ENCODE results near the gene VSIG2.

Gene VSIG2, protein sequence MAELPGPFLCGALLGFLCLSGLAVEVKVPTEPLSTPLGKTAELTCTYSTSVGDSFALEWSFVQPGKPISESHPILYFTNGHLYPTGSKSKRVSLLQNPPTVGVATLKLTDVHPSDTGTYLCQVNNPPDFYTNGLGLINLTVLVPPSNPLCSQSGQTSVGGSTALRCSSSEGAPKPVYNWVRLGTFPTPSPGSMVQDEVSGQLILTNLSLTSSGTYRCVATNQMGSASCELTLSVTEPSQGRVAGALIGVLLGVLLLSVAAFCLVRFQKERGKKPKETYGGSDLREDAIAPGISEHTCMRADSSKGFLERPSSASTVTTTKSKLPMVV

DNA sequence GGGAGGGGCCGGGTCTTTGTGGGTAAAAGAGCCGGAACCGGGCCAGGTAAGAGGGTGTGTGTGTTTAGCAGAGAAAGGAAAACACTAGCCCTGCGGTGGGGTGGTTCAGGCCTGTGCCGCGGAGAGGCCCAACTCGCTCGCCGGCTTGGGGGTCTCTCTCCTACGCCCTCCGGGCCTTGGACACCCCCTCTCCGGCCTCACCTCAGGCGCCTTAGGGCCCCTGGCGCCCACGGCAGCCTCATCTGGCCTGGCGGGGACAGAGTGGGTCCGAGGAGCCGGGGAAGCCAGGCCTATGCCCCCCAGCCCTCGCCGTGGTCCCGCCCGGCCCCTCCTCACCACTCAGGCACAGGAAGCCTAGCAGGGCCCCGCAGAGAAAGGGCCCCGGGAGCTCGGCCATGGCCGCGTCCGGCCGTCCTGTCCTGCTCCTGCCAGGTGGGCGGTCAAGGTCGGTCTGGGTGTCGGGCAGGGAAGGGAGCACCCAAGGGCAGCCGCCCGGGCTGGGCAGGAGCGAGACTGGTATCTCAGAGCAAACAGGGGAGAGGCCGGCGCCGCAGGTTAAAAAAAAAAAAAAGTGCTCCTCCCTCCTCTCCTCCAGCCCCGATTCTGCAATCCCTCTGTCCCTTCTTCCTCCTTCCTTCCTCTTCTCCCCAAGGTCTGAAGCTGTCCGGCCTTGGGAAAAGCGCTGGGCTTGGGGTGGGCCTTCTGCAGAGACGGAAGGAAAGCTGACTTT is at the start of gene VSIG2:
TSS of gene VSIG2 (minus strand) at position 515 of the 730 bp plus-strand sequence. CDS start at position 397, 118 bp downstream.
- Histone ChIP-seq H3K9me3 (no peaks in the 10 kb centered on the region), H3K27me3 (peaks cover 72% of the 10 kb centered on the region), H3K27ac (no peak within 1 kb of the TSS)

DNA sequence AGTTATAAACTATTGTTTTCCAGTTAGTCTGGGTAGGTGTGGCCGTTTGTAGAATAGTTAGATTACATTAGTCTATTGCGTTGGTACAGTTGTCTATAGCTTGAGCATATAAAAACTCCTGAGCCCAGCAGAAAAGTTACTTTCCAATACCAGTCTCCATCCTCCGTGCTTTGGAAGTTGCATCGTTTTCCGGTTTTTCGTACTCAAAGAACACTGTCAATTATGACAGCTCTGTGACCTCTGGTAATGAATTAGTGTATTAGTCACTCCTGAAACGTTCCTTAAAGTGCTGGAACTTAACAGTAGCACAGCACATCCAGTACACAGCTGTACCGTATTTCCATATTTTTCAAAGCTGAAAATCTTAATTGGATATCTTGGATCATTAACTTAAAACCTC is 49.0 kb upstream of the VSIG2 start:
- H3K27ac ChIP-seq = no peak overlapping the region
- no peaks in the 10 kb centered on the region for H3K9me3 ChIP-seq
- TF ChIP-seq, protein P1, sequence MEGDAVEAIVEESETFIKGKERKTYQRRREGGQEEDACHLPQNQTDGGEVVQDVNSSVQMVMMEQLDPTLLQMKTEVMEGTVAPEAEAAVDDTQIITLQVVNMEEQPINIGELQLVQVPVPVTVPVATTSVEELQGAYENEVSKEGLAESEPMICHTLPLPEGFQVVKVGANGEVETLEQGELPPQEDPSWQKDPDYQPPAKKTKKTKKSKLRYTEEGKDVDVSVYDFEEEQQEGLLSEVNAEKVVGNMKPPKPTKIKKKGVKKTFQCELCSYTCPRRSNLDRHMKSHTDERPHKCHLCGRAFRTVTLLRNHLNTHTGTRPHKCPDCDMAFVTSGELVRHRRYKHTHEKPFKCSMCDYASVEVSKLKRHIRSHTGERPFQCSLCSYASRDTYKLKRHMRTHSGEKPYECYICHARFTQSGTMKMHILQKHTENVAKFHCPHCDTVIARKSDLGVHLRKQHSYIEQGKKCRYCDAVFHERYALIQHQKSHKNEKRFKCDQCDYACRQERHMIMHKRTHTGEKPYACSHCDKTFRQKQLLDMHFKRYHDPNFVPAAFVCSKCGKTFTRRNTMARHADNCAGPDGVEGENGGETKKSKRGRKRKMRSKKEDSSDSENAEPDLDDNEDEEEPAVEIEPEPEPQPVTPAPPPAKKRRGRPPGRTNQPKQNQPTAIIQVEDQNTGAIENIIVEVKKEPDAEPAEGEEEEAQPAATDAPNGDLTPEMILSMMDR (IDR thresholded peaks at IDR 0.05) = no peak
- H3K36me3 ChIP-seq = no peaks in the 10 kb centered on the region
- peaks cover 94% of the 10 kb centered on the region for H3K27me3 ChIP-seq
- peaks cover 16 to 17% of the 10 kb centered on the region in 2 experiments for H3K4me1 ChIP-seq (ENCODE audit: control insufficient read depth in 1 of 2, insufficient read depth in 1 of 2, low read depth in 1 of 2, low read length in 1 of 2)
- H3K4me3 ChIP-seq (ENCODE audit: low read depth in 1 of 2, low read length in 1 of 2) = peak overlapping the region; percentile 81 to 94

More for the DNA sequence above, at the start of gene VSIG2:
- Histone ChIP-seq H3K36me3 (no peaks in the 10 kb centered on the region), H3K4me3 (ENCODE audit: low read depth in 1 of 2, low read length in 1 of 2) (no peak within 1 kb of the TSS), H3K4me1 (ENCODE audit: control insufficient read depth in 1 of 2, insufficient read depth in 1 of 2, low read depth in 1 of 2, low read length in 1 of 2) (peaks cover 0 to 2% of the 10 kb centered on the region in 2 experiments)
- TF ChIP-seq, protein P1 (IDR thresholded peaks at IDR 0.05) = no peak

DNA sequence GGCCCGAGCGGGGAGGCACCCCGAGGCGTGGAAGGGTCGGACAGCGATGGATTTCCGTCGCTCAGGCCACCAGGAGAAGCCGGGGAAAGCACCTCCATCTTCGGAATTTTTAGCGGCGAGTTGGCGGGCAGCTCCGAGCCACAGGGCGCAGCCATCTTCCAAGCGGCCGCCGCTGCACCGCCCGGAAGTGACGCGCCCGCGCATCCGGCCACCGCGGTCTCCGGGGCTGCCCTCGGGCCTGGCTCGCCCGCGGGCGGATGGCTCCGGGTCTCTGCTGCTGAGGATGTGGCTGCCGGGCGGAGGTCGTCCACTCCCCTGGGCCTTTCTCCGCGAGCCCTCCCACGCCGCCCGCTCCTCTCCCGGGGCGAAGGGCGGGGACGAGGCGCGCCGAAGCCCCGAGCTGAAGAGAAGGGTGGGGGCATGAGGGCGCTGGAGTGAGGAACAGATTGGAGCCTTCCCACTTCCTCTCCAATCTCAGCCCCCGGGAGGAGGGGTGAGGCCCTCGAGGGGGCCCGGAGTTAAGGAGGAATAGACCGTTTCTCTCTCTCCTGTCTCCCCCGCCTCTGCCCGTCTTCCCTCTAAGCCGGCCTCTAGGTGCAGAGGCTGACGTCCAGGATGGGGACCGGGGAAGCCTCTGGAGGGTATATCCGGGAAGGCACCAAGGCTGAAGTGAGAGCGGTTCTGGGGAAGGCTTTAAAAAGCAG is 48.3 kb upstream of the VSIG2 start, which contains the start of gene MSANTD2:
TSS of gene MSANTD2 (minus strand) at position 181 of the 704 bp plus-strand sequence. CDS start at position 155, 26 bp downstream.
- Histone ChIP-seq H3K27me3 (peaks cover 91% of the 10 kb centered on the region), H3K4me1 (ENCODE audit: control insufficient read depth in 1 of 2, insufficient read depth in 1 of 2, low read depth in 1 of 2, low read length in 1 of 2) (peaks cover 16 to 17% of the 10 kb centered on the region in 2 experiments), H3K36me3 (no peaks in the 10 kb centered on the region), H3K4me3 (ENCODE audit: low read depth in 1 of 2, low read length in 1 of 2) (peak within 1 kb of the TSS; percentile 81 to 94), H3K9me3 (no peaks in the 10 kb centered on the region), H3K27ac (peak within 1 kb of the TSS; percentile 56)
- TF ChIP-seq, protein P1 (IDR thresholded peaks at IDR 0.05) = no peak

DNA sequence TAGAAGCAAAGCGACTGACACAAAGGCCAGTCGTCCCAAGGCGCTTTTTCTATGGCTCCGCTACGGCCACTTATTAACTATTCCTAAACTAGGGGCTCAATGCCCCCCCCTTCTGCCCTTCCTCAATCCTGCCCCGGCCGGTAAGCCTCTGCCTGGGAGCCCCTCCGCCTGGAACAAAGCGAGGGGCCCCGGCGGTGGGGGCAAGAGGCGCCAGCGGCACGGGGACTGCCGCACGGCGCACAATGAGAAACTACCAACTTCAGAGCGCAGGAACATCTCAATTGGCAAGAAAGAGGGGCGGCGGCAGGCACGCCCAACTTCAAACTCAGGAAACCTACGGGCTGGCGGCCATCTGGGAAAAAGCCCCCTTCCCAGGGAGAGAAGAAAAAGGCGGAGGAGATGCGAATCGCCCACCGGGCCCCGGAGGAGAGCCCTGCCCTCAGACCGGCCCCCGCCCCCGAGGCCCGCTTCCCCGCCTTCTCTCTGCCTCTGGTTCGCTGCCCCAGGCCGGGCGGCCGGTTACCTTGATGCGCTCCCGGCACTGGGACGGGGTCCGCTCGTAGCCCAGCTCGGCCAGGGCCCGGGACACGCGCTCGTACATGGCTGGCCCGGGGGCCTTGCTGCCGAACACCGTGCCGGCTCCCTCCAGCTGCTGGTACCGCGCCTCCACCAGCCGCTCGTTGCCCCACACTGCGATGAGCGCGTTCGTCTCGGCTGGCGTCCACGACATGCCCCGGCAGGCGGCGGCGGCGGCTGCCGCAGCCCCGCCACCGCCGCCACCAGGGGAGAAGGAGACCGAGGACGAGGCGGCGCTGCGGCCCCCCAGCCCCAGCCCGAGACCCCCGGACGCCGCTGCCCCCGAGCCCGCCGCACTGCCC is 47.5 kb upstream of the VSIG2 start:
- Histone ChIP-seq H3K27me3 (peaks cover 83% of the 10 kb centered on the region), H3K9me3 (no peaks in the 10 kb centered on the region), H3K36me3 (no peaks in the 10 kb centered on the region), H3K27ac (peak overlapping the region; percentile 56), H3K4me1 (ENCODE audit: control insufficient read depth in 1 of 2, insufficient read depth in 1 of 2, low read depth in 1 of 2, low read length in 1 of 2) (peaks cover 16 to 17% of the 10 kb centered on the region in 2 experiments), H3K4me3 (ENCODE audit: low read depth in 1 of 2, low read length in 1 of 2) (peak overlapping the region; percentile 81 to 94)
- TF ChIP-seq, protein P1 (IDR thresholded peaks at IDR 0.05) = no peak

DNA sequence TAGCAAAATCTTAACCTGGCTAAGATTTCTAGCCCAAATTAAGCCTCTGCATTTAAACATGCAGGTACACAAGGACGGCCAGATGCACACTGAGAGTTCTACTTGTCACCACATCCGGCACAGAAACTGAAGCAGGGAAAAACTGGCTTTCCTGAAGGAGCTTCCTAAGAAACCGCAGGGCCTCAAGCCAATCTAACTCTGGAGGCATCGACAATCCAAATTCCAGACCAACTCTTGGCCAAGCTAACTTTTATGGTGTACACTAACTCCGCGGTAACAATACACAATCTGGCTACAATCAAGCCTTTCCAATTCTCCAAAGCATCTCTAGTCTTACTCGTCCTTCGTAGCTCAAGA is 46.9 kb upstream of the VSIG2 start:
- no peak overlapping the region for H3K27ac ChIP-seq
- peaks cover 16 to 17% of the 10 kb centered on the region in 2 experiments for H3K4me1 ChIP-seq (ENCODE audit: control insufficient read depth in 1 of 2, insufficient read depth in 1 of 2, low read depth in 1 of 2, low read length in 1 of 2)
- H3K27me3 ChIP-seq = peaks cover 77% of the 10 kb centered on the region
- no peaks in the 10 kb centered on the region for H3K36me3 ChIP-seq
- H3K9me3 ChIP-seq = no peaks in the 10 kb centered on the region
- peak overlapping the region; percentile 81 to 94 for H3K4me3 ChIP-seq (ENCODE audit: low read depth in 1 of 2, low read length in 1 of 2)
- TF ChIP-seq, protein P1 (IDR thresholded peaks at IDR 0.05) = no peak
